Measurements from ENCODE around the gene CSTF2T.
A peak's percentile ranks its signal among the peaks of the same experiment; 100 is the strongest.

The CSTF2T gene

DNA sequence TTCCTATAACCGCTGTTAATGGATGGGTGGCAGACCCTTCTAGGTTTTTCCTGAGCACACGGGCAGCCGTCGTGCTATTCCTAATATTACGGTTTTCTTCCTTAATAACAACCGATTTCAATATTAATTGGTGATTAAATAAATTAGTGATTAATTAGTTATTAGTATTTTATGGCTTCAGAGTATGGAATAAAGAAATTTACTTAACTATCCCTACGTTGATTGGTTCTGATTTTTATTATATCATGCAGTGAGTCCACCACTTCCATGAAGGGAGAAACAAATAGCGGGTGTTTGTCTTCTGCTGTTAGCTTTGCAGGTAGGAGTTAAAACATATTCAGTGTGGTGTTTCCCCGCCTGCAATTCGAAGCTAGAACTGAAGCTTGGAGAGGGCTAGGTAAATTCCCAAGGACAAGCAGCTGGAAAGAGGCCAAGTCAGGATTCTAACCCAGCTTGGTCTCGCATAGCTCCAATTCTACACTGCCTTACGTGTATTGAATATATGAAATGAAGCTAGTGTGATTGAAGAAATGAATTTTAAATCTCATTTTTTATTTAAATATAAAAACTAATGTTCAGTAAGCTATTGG lies 928 bp upstream of the CSTF2T start:
- H3K36me3 ChIP-seq (ENCODE audit: low read length) = no peaks in the 10 kb centered on the region; the same call in 1 of the 2 replicates
- TF ChIP-seq, protein P1, sequence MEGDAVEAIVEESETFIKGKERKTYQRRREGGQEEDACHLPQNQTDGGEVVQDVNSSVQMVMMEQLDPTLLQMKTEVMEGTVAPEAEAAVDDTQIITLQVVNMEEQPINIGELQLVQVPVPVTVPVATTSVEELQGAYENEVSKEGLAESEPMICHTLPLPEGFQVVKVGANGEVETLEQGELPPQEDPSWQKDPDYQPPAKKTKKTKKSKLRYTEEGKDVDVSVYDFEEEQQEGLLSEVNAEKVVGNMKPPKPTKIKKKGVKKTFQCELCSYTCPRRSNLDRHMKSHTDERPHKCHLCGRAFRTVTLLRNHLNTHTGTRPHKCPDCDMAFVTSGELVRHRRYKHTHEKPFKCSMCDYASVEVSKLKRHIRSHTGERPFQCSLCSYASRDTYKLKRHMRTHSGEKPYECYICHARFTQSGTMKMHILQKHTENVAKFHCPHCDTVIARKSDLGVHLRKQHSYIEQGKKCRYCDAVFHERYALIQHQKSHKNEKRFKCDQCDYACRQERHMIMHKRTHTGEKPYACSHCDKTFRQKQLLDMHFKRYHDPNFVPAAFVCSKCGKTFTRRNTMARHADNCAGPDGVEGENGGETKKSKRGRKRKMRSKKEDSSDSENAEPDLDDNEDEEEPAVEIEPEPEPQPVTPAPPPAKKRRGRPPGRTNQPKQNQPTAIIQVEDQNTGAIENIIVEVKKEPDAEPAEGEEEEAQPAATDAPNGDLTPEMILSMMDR (IDR thresholded peaks at IDR 0.05; ENCODE audit: insufficient read depth, low read length, poor library complexity, severe bottlenecking) = no peak
- no peak for TF ChIP-seq EZH2phosphoT487 (conservative IDR thresholded peaks at IDR 0.05; ENCODE audit: low read length)
- H3K4me2 ChIP-seq (ENCODE audit: low read depth, low read length, poor library complexity, severe bottlenecking) = peak overlapping the region; percentile 72
- no peaks in the 10 kb centered on the region for H3F3A ChIP-seq (ENCODE audit: insufficient read depth)
- peak overlapping the region; percentile 84 for H2AFZ ChIP-seq (ENCODE audit: low read depth, low read length, severe bottlenecking)
- peak overlapping the region; percentile 82 for H3K27ac ChIP-seq (ENCODE audit: low read depth, low read length)
- H3K4me3 ChIP-seq (ENCODE audit: insufficient read depth, low read length, poor library complexity, severe bottlenecking) = peak overlapping the region; percentile 95
- no peaks in the 10 kb centered on the region for H3K9me2 ChIP-seq (replicated peaks; ENCODE audit: insufficient read depth, low read length)
- no peaks in the 10 kb centered on the region for H3K9me3 ChIP-seq (ENCODE audit: insufficient read depth, low read length)
- H4K20me1 ChIP-seq (ENCODE audit: low read depth, low read length) = peaks cover 10% of the 10 kb centered on the region; the same call in 1 of the 2 replicates
- peak overlapping the region; percentile 72 for H3K9ac ChIP-seq (ENCODE audit: low read length)
- peaks cover 30% of the 10 kb centered on the region for H3K79me2 ChIP-seq (ENCODE audit: insufficient read depth, low read length)
- H3K27me3 ChIP-seq (ENCODE audit: low read length) = no peaks in the 10 kb centered on the region

DNA sequence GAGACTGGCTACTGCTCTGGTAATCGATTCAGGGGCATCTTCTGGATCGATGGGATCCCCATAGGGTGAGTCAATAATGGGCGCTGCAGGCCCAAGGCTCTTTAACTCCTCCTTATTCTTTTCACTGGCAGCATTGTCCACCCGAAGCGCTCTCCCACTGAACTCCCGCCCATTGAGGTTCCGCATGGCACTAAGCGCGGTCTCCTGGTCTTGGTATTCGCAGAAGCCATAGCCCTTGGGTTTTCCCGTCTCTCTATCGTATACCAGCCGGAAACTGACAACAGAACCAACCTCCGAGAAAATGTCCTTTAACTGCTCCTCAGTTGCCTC lies 285 bp downstream of the CSTF2T start:
- Histone ChIP-seq H4K20me1 (ENCODE audit: low read depth, low read length) (peaks cover 10% of the 10 kb centered on the region; the same call in 1 of the 2 replicates), H3K9ac (ENCODE audit: low read length) (peak overlapping the region; percentile 72), H3K9me2 (replicated peaks; ENCODE audit: insufficient read depth, low read length) (no peaks in the 10 kb centered on the region), H3K79me2 (ENCODE audit: insufficient read depth, low read length) (peaks cover 30% of the 10 kb centered on the region), H3K4me2 (ENCODE audit: low read depth, low read length, poor library complexity, severe bottlenecking) (peak overlapping the region; percentile 72), H2AFZ (ENCODE audit: low read depth, low read length, severe bottlenecking) (peak overlapping the region; percentile 78), H3K36me3 (ENCODE audit: low read length) (no peaks in the 10 kb centered on the region; the same call in 1 of the 2 replicates), H3K27ac (ENCODE audit: low read depth, low read length) (peak overlapping the region; percentile 82), H3F3A (ENCODE audit: insufficient read depth) (no peaks in the 10 kb centered on the region), H3K4me3 (ENCODE audit: insufficient read depth, low read length, poor library complexity, severe bottlenecking) (peak overlapping the region; percentile 95), H3K9me3 (ENCODE audit: insufficient read depth, low read length) (no peaks in the 10 kb centered on the region), H3K27me3 (ENCODE audit: low read length) (no peaks in the 10 kb centered on the region)
- no peak for TF ChIP-seq EZH2phosphoT487 (conservative IDR thresholded peaks at IDR 0.05; ENCODE audit: low read length)

DNA sequence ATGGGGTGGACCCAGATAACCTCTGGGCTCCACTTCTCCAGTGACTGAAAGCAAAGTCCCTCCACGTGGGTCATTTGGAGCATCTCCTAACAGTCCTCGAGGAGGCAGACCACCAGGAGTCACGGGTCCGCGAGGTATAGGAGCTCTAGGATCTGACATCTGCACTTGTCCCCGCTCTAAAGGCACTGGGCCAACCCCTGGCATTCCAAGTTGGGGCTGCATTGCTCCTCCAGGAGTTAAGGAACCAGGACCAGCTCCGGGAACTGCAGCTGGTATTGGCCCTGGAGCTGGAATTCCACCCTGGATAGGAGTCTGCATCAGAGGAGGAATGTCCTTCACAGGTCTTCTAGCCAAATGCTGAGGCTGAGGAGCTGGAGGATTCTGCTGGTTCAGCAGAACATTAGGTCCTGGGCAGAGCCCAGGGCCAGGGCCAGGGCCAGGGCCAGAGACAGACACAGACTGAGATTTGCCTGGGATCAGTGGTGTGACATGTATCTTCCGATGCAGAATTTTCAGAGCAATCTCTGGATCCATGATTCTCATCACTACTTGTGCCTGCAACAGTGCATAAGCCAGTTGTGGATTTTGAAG lies 827 bp downstream of the CSTF2T start:
- no peaks in the 10 kb centered on the region for H3K9me2 ChIP-seq (replicated peaks; ENCODE audit: insufficient read depth, low read length)
- peak overlapping the region; percentile 82; the same call in 1 of the 2 replicates for H3K27ac ChIP-seq (ENCODE audit: low read depth, low read length)
- H3K4me3 ChIP-seq (ENCODE audit: insufficient read depth, low read length, poor library complexity, severe bottlenecking) = peak overlapping the region; percentile 95
- TF ChIP-seq EZH2phosphoT487 (conservative IDR thresholded peaks at IDR 0.05; ENCODE audit: low read length) = no peak
- TF ChIP-seq, protein P1 (IDR thresholded peaks at IDR 0.05; ENCODE audit: insufficient read depth, low read length, poor library complexity, severe bottlenecking) = no peak
- H3K27me3 ChIP-seq (ENCODE audit: low read length) = no peaks in the 10 kb centered on the region
- peaks cover 10% of the 10 kb centered on the region; the same call in 1 of the 2 replicates for H4K20me1 ChIP-seq (ENCODE audit: low read depth, low read length)
- peak overlapping the region; percentile 72 for H3K9ac ChIP-seq (ENCODE audit: low read length)
- H3K79me2 ChIP-seq (ENCODE audit: insufficient read depth, low read length) = peaks cover 30% of the 10 kb centered on the region
- no peaks in the 10 kb centered on the region; the same call in 1 of the 2 replicates for H3K36me3 ChIP-seq (ENCODE audit: low read length)
- peak overlapping the region; percentile 72 for H3K4me2 ChIP-seq (ENCODE audit: low read depth, low read length, poor library complexity, severe bottlenecking)
- H2AFZ ChIP-seq (ENCODE audit: low read depth, low read length, severe bottlenecking) = no peak overlapping the region
- H3F3A ChIP-seq (ENCODE audit: insufficient read depth) = no peaks in the 10 kb centered on the region
- H3K9me3 ChIP-seq (ENCODE audit: insufficient read depth, low read length) = no peaks in the 10 kb centered on the region

DNA sequence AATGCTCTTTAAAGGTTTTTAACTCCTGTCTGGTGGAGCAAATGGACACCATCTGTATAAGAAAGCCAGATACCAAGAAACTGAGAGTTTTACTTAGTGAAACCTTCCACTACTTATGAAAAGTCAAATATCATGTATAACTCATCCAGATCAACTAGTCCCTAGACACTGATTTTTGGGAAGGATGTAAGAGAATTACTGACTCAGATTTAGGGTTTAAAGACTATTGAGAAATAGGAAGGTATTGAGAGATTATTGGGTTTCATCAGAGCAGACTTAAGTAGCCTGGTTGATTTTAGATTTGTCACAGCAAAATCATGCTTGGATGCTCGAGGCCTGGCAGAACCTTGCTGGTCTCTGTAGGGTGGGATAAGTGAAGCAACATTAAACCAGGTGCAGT lies 3.1 kb downstream of the CSTF2T start:
- Histone ChIP-seq H3K79me2 (ENCODE audit: insufficient read depth, low read length) (peaks cover 30% of the 10 kb centered on the region), H3K27me3 (ENCODE audit: low read length) (no peaks in the 10 kb centered on the region), H4K20me1 (ENCODE audit: low read depth, low read length) (peaks cover 10% of the 10 kb centered on the region; the same call in 1 of the 2 replicates), H3K4me3 (ENCODE audit: insufficient read depth, low read length, poor library complexity, severe bottlenecking) (no peak overlapping the region), H2AFZ (ENCODE audit: low read depth, low read length, severe bottlenecking) (no peak overlapping the region), H3K9ac (ENCODE audit: low read length) (no peak overlapping the region), H3K27ac (ENCODE audit: low read depth, low read length) (no peak overlapping the region), H3K9me3 (ENCODE audit: insufficient read depth, low read length) (no peaks in the 10 kb centered on the region), H3K9me2 (replicated peaks; ENCODE audit: insufficient read depth, low read length) (no peaks in the 10 kb centered on the region), H3F3A (ENCODE audit: insufficient read depth) (no peaks in the 10 kb centered on the region), H3K36me3 (ENCODE audit: low read length) (no peaks in the 10 kb centered on the region; the same call in 1 of the 2 replicates), H3K4me2 (ENCODE audit: low read depth, low read length, poor library complexity, severe bottlenecking) (peak overlapping the region; percentile 16)
- no peak for TF ChIP-seq EZH2phosphoT487 (conservative IDR thresholded peaks at IDR 0.05; ENCODE audit: low read length)
- TF ChIP-seq, protein P1 (IDR thresholded peaks at IDR 0.05; ENCODE audit: insufficient read depth, low read length, poor library complexity, severe bottlenecking) = no peak
